NCI-H146 treated with DMSO at 0.1 percent for 48 hours (cell line): ENCODE measurements around the gene CAMK1G.

Experiments used
- DNase-seq: peaks from one replicate; lab custom pipeline; 2025; ENCODE audit not compliant: unreplicated experiment; lab: John Stamatoyannopoulos, UW

CAMK1G gene

GRCh38 chr1:209634005-209634737 is 50.7 kb downstream of the CAMK1G start:
- DNase-seq = no peak

GRCh38 chr1:209635850-209636249 is 52.3 kb downstream of the CAMK1G start:
- DNase-seq = no peak

- DNase-seq = no peak
Measured at GRCh38 chr1:209641832-209642172, 58.3 kb downstream of the CAMK1G start.

GRCh38 chr1:209642816-209643215 is 59.3 kb downstream of the CAMK1G start:
- no peak for DNase-seq

GRCh38 chr1:209643285-209644020 is 59.9 kb downstream of the CAMK1G start:
- DNase-seq = no peak

GRCh38 chr1:209645574-209646452 is 62.3 kb downstream of the CAMK1G start:
- no peak for DNase-seq

- DNase-seq = no peak
Measured at GRCh38 chr1:209646558-209646957, 63.0 kb downstream of the CAMK1G start.

- no peak for DNase-seq
Measured at GRCh38 chr1:209647156-209647555, 63.6 kb downstream of the CAMK1G start.

- no peak for DNase-seq
Measured at GRCh38 chr1:209648346-209648745, 64.8 kb downstream of the CAMK1G start.

GRCh38 chr1:209648931-209649776 is 65.6 kb downstream of the CAMK1G start:
- DNase-seq = no peak

- DNase-seq = no peak
Measured at GRCh38 chr1:209650454-209650853, 66.9 kb downstream of the CAMK1G start.

GRCh38 chr1:209651138-209651587 is 67.6 kb downstream of the CAMK1G start:
- no peak for DNase-seq

GRCh38 chr1:209652121-209652735 is 68.7 kb downstream of the CAMK1G start, which contains the start of gene LAMB3:
LAMB3 (minus strand) TSS chr1:209652425; CDS start chr1:209650944, 1,481 bp downstream.
- no peak for DNase-seq

- DNase-seq = no peak
Measured at GRCh38 chr1:209652873-209653401, 69.4 kb downstream of the CAMK1G start.

GRCh38 chr1:209653915-209654351 is 70.4 kb downstream of the CAMK1G start:
- peak; percentile 16 for DNase-seq

GRCh38 chr1:209655411-209656231 is 72.1 kb downstream of the CAMK1G start:
- no peak for DNase-seq

- no peak for DNase-seq
Measured at GRCh38 chr1:209657140-209657879, 73.8 kb downstream of the CAMK1G start.

GRCh38 chr1:209657918-209658317 is 74.4 kb downstream of the CAMK1G start:
- no peak for DNase-seq
